Adrenal gland (tissue), 12 donors: ENCODE measurements around the gene ECE2. TPM values are rescaled to one million over a fixed set of nuclear protein-coding genes. Genes with fewer than 3 reads are reported as not detected.
A peak's percentile ranks its signal among the peaks of the same experiment; 100 is the strongest.

Experiments
- DNase-seq, 7 donors: peaks; one replicate each; pipeline ENCODE4 v3.0.0-alpha.2; 2019 to 2020
- H3K27ac ChIP-seq, 5 donors: fragments of 200-600 bp; sonication (generic) in 4 of 5; 1 replicate in 3 of 5; 2 replicates in 2 of 5; pipeline versions ENCODE4 v1.5.1 to v1.8.0; 2016 to 2020; ENCODE audit warnings: mild to moderate bottlenecking in 1 of 5
- H3K27me3 ChIP-seq: fragments of 200-600 bp; 2 replicates; pipeline ENCODE4 v1.8.0; 2021
- H3K36me3 ChIP-seq, 2 donors: fragments of 200-600 bp; replicated peaks in 1 of 2; 1 replicate in 1 of 2; 2 replicates in 1 of 2; pipeline versions ENCODE4 v1.5.1 to v1.8.0; 2018 to 2022
- H3K4me1 ChIP-seq, 2 donors: fragments of 200-600 bp; replicated peaks in 1 of 2; 1 replicate in 1 of 2; 2 replicates in 1 of 2; pipeline versions ENCODE4 v1.5.1 to v1.8.0; 2018 to 2021
- H3K4me3 ChIP-seq, 4 donors: fragments of 200-600 bp; sonication (generic) in 3 of 4; one replicate each; pipeline ENCODE4 v1.5.1; 2016 to 2018
- H3K9me3 ChIP-seq, 3 donors: fragments of 200-600 bp; sonication (generic) in 1 of 3; replicated peaks in 1 of 3; 1 replicate in 2 of 3; 2 replicates in 1 of 3; pipeline versions ENCODE4 v1.5.1 to v1.8.0; 2016 to 2021
- POLR2A ChIP-seq, 2 donors: fragments of 450-650 bp; IDR thresholded peaks; one replicate each; pipeline ENCODE4 v1.6.1; 2017; ENCODE audit warnings: antibody characterized with exemption in 2 of 2, mild to moderate bottlenecking in 2 of 2, moderate library complexity in 1 of 2
- WGBS, 4 donors: extraction: QIAGEN DNeasy Blood & Tissue Kit in 2 of 4; methylation state at CpG; one replicate each; pipeline versions ENCODE4 v1.1.5 to v1.1.7; 2013 to 2017; 5-methylcytosine and 5-hydroxymethylcytosine counted together
- intact Hi-C, 2 donors: fragments of 100-400 bp; cut with DNase I; formaldehyde crosslinking; loops; one replicate each; pipeline versions ENCODE4 v1.14.1 to v1.15.0; 2022 to 2023
- polyA plus RNA-seq, 3 donors: library from polyadenylated mRNA; stranded (reverse); fragments of 200-250 nt in 2 of 3; fragments of 350-450 nt in 1 of 3; fragmentation: Illumina TruSeq in 1 of 3; extraction: RNeasy Lipid Tissue Mini Kit (QIAGEN cat#74804) in 1 of 3; gene quantifications; one replicate each; pipeline ENCODE4 v1.2.3, GENCODE V29; 2013 to 2014
- total RNA-seq, 9 donors: library from RNA; depleted of rRNA in 4 of 9; stranded (reverse); fragments of >200 nt in 4 of 9; fragments of 120-200 nt in 1 of 9; fragmentation: NEBNext Ultra II Directional in 1 of 9; extraction: Animal tissue kit (Norgen Biotek cat#: 25700) in 1 of 9; gene quantifications; one replicate each; pipeline versions ENCODE4 v1.1.0 to v1.2.4, GENCODE V29; 2013 to 2023
- TF ChIP-seq, protein P1 (sequence below), 6 experiments: fragments of 450-650 bp in 4 of 6; fragments of 200-600 bp in 2 of 6; sonication (generic) in 1 of 6; IDR thresholded peaks; 1 replicate in 5 of 6; 2 replicates in 1 of 6; pipeline versions ENCODE4 v1.5.1 to v1.8.0; 2016 to 2021; ENCODE audit warnings: antibody characterized with exemption in 6 of 6, mild to moderate bottlenecking in 2 of 6, moderate library complexity in 1 of 6
- donor health status: healthy with polysubstance abuse.
- donor health status: Bipolar disorder and iron deficiency.
- donor health status: DM: yes; HTN: yes; CAD: no.
- donor health status: DM: no; HTN: no; CAD: no.
- donor health status: DM: no; HTN: no; CAD: no.
- donor health status: DM: yes; HTN: yes; CAD: no.

Gene ECE2
- total and polyA plus RNA-seq, 12 donors = 0.27 to 15.2 (median 5.8) TPM; not detected in 4

DNA sequence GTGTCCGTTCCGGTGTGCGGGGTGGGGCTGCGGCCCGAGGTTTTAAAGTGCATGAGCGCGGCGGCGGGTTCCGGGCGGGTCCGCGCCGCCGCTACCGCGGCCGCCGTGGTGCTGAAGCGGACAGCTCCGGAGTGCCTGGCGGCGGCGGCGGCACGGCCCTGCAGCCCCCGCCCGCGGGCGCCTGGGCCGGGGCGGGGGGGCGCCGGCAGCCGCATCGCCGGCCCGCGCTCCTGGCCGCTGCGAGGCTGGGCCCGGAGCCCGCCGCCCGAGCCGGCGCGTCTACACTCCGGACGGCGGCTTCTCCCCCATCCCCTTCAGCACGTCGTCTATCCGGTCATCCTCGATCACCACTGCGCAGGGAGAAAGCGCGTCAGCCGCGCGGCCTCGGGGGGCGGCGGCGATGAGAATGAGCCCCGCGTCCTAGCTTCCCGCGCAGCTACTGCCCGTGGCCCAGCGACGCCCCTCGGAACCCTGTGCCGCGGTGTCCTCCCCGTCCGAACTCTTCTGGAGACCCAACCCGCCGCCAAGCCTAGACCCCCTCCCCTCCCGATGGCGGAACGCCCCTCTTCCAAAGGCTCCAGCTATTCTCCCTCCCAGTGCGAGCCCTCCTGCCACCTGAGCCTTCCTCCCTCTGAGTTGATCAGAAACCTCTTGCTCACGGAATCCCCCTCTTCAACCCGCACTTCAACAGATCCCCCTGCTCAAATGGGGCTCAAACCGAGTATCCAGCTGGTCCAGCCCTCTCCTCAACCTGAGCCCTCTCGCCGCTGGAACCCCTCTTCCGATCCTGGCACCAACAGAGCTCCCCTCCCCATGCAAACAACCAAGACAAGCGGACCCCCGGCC, 15.7 kb upstream of the ECE2 start:
- peak in 5 of 7 donors; percentile 46 to 62 (median 53) for DNase-seq

DNA sequence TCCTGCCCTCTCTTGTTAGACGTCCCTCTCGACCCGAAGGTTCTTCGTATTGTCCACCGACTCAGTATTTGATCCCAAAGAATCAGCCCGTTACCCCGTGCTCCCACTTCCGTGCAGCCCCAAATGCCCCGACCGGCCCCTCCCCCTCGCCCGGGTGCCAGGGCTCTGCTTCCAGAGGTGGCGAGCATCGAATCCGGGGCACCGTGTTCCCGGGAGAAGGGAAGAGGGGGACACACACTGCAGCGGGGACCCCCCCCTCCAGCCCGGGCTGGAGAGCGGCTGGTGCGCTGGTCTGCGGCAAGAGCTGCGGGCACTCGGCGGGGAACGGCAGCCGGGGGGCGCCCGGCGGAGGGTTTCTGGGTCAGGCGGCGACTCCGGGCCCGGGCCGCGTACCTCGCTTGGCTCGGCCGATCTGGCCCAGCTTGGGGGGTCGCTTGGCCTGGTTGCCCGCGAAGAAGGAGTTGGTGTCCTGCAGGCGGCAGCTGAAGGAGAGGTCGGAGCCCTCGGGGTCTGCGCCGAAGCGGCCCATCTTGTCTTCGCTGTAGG, 15.0 kb upstream of the ECE2 start:
- TF ChIP-seq, protein P1, sequence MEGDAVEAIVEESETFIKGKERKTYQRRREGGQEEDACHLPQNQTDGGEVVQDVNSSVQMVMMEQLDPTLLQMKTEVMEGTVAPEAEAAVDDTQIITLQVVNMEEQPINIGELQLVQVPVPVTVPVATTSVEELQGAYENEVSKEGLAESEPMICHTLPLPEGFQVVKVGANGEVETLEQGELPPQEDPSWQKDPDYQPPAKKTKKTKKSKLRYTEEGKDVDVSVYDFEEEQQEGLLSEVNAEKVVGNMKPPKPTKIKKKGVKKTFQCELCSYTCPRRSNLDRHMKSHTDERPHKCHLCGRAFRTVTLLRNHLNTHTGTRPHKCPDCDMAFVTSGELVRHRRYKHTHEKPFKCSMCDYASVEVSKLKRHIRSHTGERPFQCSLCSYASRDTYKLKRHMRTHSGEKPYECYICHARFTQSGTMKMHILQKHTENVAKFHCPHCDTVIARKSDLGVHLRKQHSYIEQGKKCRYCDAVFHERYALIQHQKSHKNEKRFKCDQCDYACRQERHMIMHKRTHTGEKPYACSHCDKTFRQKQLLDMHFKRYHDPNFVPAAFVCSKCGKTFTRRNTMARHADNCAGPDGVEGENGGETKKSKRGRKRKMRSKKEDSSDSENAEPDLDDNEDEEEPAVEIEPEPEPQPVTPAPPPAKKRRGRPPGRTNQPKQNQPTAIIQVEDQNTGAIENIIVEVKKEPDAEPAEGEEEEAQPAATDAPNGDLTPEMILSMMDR (IDR thresholded peaks at IDR 0.05) = peak in 1 of 6 experiments; percentile 5
- TF ChIP-seq POLR2A (IDR thresholded peaks at IDR 0.05) = peak in 1 of 2 donors; percentile 12
- no peaks in the 10 kb centered on the region for H3K9me3 ChIP-seq
- H3K36me3 ChIP-seq = no peaks in the 10 kb centered on the region
- H3K27ac ChIP-seq = peak overlapping the region in 2 of 5 donors; percentile 53 to 78
- peaks cover 25 to 27% of the 10 kb centered on the region in 2 donors for H3K4me1 ChIP-seq
- peak in 3 of 7 donors; percentile 27 to 48 (median 36) for DNase-seq
- intact Hi-C loops = no loop called here
- peak overlapping the region in 2 of 4 donors; percentile 2 to 65 for H3K4me3 ChIP-seq
- no peaks in the 10 kb centered on the region for H3K27me3 ChIP-seq
- WGBS, 4 donors = 0 to 5% (median 2%) methylated on average over 4 to 49 of the region's 49 CpGs

More for the DNA sequence above, 15.7 kb upstream of the ECE2 start:
- Histone ChIP-seq H3K4me3 (peak overlapping the region in 1 of 4 donors; percentile 65), H3K27ac (peak overlapping the region in 2 of 5 donors; percentile 29 to 78), H3K9me3 (no peaks in the 10 kb centered on the region), H3K36me3 (no peaks in the 10 kb centered on the region), H3K4me1 (peaks cover 25 to 27% of the 10 kb centered on the region in 2 donors), H3K27me3 (no peaks in the 10 kb centered on the region)
- WGBS, 4 donors = 1 to 2% (median 1%) methylated on average over 33 to 91 of the region's 91 CpGs
- TF ChIP-seq, protein P1 (IDR thresholded peaks at IDR 0.05) = no peak
- no peak for TF ChIP-seq POLR2A (IDR thresholded peaks at IDR 0.05)
- intact Hi-C loops = no loop called here

DNA sequence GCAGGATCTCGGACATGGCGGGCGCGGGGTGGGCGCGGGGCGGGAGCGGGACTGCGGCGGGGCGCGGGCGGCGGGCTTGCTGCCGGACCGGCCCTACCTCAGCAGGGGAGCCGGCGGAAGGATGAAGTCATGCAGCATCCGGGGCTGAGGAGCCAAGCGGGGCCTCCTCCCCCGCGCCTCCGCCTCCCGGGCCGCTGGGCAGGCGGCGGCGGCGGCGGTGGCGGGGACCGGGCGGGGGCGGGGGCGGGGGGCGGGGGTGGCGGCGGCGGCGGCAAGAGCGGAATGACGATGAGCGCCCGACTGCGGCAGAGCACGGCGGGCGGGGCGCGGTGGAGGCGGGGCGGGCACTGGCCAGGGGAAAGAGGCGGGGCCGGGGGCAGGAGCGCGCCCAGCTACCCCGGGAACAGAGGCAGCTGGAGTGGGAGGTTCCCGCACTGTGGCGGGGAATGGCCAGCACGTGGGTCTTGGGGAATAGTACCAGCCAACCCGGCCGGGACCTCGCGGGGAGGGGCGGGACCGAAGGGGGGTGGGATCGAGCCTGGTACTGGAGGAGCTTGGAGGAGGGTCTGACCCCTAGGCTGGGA, 14.5 kb upstream of the ECE2 start, which contains the start of gene CAMK2N2:
CAMK2N2 (minus strand) TSS at position 284 of the 584 bp plus-strand sequence; CDS start at position 16, 268 bp downstream.
- no peaks in the 10 kb centered on the region for H3K36me3 ChIP-seq
- H3K4me3 ChIP-seq = peak within 1 kb of the TSS in 2 of 4 donors; percentile 33 to 65
- WGBS, 4 donors = 0 to 4% (median 0%) methylated on average over 7 to 56 of the region's 67 CpGs
- H3K27me3 ChIP-seq = no peaks in the 10 kb centered on the region
- DNase-seq = peak; percentile 76 to 93 (median 88)
- no peaks in the 10 kb centered on the region for H3K9me3 ChIP-seq
- peaks cover 25 to 27% of the 10 kb centered on the region in 2 donors for H3K4me1 ChIP-seq
- intact Hi-C loops = no loop called here
- TF ChIP-seq, protein P1 (IDR thresholded peaks at IDR 0.05) = no peak
- TF ChIP-seq POLR2A (IDR thresholded peaks at IDR 0.05) = no peak
- peak within 1 kb of the TSS in 2 of 5 donors; percentile 53 to 83 for H3K27ac ChIP-seq
